ENCODE measurements around the gene ZIC1.
A peak's percentile ranks its signal among the peaks of the same experiment; 100 is the strongest.

Gene ZIC1

DNA sequence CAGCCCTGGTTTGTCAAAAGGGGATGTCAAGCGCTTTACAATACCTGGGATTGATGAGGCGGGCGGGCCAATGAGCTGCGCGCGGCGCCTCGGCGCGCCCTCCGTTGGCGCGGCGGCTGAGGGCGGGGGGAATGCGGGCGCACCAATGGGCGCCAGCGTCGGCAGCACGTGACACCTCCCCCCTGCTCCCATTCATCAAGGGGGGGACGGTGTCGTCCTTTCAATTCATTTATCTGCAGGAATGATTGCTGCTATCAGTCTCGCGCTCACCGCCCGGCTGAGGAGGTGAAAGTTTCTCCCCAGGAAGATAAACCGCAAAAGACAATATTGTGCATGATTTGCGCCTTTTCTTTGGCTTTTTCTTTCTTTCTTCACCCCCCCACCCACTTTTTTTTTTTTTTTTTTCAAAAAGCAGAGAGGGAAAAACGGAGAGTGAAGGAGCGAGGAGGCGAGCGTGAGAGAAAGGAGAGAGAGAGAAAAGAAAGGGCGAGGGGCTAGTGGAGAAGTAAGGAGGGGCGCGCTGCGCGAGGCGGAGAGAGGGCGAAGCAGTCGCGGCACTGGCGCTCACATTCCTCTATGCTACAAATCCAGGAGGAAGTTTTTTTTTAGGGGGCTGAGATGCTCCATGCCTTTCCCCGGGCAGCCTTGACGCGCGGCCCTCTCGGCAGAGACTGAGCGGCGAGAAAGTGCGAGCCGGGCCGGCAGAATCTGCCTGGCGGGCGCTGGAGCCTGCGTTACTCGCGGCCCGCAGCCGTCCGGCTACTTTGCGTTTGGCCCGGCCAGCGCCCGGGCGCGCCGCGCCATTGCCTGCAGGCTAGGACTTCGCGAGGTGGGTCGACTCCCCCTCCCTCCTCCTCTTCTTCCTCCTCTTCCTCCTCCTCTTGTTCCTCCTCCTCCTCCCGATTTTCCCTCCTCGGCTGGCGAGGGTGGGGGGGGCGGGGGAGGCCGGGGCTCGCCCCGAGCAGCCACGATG lies at the start of gene ZIC1:
Gene ZIC1, plus strand, starts transcription at position 223 of the 973 bp plus-strand sequence. Its CDS starts 748 bp downstream, at position 971.
- peaks cover 35% of the 10 kb centered on the region for H3K4me1 ChIP-seq (ENCODE audit: control insufficient read depth, insufficient read depth, low read length)
- H3K27ac ChIP-seq (ENCODE audit: low read length), result no peak within 1 kb of the TSS
- H3K9ac ChIP-seq (ENCODE audit: low read length in 2 of 2), result no peak within 1 kb of the TSS
- no peaks in the 10 kb centered on the region for H3K36me3 ChIP-seq (ENCODE audit: control insufficient read depth in 2 of 2, insufficient read depth in 2 of 2, low read length in 2 of 2)
- peaks cover 1 to 3% of the 10 kb centered on the region in 2 donors for H3K9me3 ChIP-seq (ENCODE audit: control insufficient read depth in 2 of 2, low read length in 2 of 2)
- H3K27me3 ChIP-seq (ENCODE audit: control insufficient read depth in 1 of 2, insufficient read depth in 2 of 2, low read length in 2 of 2), result peaks cover 85 to 98% of the 10 kb centered on the region in 2 donors
- H3K4me3 ChIP-seq (ENCODE audit: low read length in 2 of 2), result peak within 1 kb of the TSS in 1 of 2 donors; percentile 64

DNA sequence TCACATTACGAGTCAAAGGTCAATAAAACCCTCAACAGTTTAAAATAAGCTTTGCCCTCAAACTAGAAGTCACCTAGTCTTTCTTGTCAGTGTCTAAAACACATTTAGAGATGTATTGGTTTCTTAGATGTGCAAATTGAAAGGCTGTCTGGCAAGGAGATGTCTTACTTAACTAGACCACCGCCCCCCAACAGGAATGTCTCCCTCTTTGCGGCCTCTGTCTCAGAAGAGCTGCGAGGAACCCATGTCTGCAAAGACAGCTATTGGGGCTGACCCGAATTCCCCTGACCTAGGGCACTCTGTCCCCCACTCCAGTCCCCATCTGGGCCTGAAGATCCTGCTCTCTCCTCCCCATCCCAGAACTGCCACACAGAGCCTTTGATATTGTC lies 49.1 kb upstream of the ZIC1 start:
- Histone ChIP-seq H3K27ac (ENCODE audit: low read length) (no peak overlapping the region), H3K27me3 (ENCODE audit: control insufficient read depth in 1 of 2, insufficient read depth in 2 of 2, low read length in 2 of 2) (peaks cover 72 to 74% of the 10 kb centered on the region in 2 donors), H3K4me1 (ENCODE audit: control insufficient read depth, insufficient read depth, low read length) (peaks cover 5% of the 10 kb centered on the region)

DNA sequence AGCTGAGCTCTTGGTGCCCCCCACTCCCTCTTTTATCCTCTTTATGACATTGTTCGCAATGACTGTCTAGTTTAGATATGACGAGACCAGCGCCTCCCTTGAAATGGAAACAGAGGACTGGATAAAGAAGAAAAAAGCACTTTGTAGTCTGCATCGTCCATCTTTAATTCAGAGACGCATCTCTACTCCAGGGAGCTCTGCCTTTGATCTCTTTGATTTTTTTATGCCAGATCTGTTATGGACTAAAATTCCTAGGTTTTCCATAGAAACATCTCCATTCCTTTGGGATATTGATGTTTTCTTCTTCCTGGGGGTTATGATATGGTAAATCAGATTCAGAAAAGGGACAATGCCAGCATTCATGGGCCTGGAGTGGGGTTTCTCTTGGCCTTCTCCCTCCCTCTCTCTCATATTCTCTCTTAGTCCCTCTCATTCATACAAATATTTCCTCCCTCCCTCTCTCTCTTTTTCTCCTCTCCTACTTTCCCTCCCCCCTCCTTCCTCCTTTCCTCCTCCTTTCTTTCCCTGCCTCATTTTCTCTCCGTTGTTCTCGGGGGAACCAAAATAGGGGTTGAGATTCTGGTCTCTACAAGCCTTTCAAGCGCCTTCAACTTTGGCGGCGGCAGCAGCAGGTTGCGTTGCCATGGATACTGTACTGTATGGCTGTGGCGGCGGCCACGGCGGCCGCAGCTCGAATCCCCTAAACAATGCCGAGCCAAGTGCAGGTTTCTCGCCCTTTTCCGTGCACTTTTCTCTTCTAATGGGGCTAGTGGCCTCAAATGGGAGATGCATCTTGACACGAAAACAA lies 48.3 kb upstream of the ZIC1 start:
- H3K27ac ChIP-seq (ENCODE audit: low read length), result no peak overlapping the region
- H3K4me3 ChIP-seq (ENCODE audit: low read length in 2 of 2), result no peak overlapping the region
- no peak overlapping the region for H3K9ac ChIP-seq (ENCODE audit: low read length in 2 of 2)
- H3K4me1 ChIP-seq (ENCODE audit: control insufficient read depth, insufficient read depth, low read length), result peaks cover 5% of the 10 kb centered on the region
- H3K27me3 ChIP-seq (ENCODE audit: control insufficient read depth in 1 of 2, insufficient read depth in 2 of 2, low read length in 2 of 2), result peaks cover 69 to 74% of the 10 kb centered on the region in 2 donors
- H3K36me3 ChIP-seq (ENCODE audit: control insufficient read depth in 2 of 2, insufficient read depth in 2 of 2, low read length in 2 of 2), result no peaks in the 10 kb centered on the region
- H3K9me3 ChIP-seq (ENCODE audit: control insufficient read depth in 2 of 2, low read length in 2 of 2), result peaks cover 0 to 11% of the 10 kb centered on the region in 2 donors

More for the DNA sequence above, 49.1 kb upstream of the ZIC1 start:
- no peaks in the 10 kb centered on the region for H3K36me3 ChIP-seq (ENCODE audit: control insufficient read depth in 2 of 2, insufficient read depth in 2 of 2, low read length in 2 of 2)
- peaks cover 0 to 7% of the 10 kb centered on the region in 2 donors for H3K9me3 ChIP-seq (ENCODE audit: control insufficient read depth in 2 of 2, low read length in 2 of 2)
- H3K4me3 ChIP-seq (ENCODE audit: low read length in 2 of 2), result no peak overlapping the region
- H3K9ac ChIP-seq (ENCODE audit: low read length in 2 of 2), result no peak overlapping the region

DNA sequence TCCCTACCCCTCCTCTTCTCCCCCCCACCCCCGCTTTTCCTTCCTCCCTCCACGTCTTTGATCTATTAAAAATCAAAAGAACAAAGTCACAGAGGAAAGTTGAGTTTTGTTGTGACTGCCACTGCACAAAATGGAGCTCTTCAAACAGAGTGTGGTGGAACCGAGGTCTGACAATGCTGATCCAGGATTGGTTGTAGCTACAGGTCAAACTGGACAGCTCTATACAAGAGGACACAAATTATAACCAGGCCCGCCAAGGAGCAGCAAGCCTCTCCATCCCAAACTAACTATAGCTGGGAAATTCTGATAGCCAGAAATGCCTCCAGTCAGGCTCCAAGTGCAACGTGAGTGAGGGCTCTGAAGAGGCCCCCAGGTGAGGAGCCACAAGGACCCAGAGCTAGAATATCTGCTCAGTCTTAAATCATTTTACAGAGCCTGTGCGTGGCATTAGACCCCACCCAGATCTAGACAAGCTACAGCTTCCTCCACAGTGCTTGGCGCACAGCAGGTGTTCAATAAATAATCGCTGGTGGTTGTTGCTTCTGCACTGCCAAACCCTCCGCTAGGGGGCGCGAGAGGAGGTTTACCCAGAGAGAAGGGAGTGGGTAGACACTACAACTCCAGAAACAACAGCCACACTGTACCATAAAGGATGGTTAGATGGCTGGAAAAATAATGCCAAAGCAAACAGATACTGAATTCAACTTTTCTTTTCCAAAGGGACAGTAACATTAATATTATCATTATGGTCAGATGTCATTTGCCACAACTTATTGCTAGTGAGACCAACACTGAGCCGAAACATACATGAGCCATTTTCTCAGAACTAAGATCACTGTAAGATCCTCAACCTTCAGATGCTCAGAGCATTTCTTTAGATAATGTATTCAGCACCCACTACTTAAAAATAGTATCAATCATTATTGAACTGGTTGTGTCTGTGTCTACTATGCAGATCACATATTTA lies 47.4 kb upstream of the ZIC1 start:
- H3K27me3 ChIP-seq (ENCODE audit: control insufficient read depth in 1 of 2, insufficient read depth in 2 of 2, low read length in 2 of 2), result peaks cover 64 to 65% of the 10 kb centered on the region in 2 donors
- H3K9me3 ChIP-seq (ENCODE audit: control insufficient read depth in 2 of 2, low read length in 2 of 2), result peaks cover 0 to 11% of the 10 kb centered on the region in 2 donors
- no peak overlapping the region for H3K9ac ChIP-seq (ENCODE audit: low read length in 2 of 2)
- no peak overlapping the region for H3K4me3 ChIP-seq (ENCODE audit: low read length in 2 of 2)
- H3K36me3 ChIP-seq (ENCODE audit: control insufficient read depth in 2 of 2, insufficient read depth in 2 of 2, low read length in 2 of 2), result no peaks in the 10 kb centered on the region
- no peak overlapping the region for H3K27ac ChIP-seq (ENCODE audit: low read length)
- peaks cover 5% of the 10 kb centered on the region for H3K4me1 ChIP-seq (ENCODE audit: control insufficient read depth, insufficient read depth, low read length)

DNA sequence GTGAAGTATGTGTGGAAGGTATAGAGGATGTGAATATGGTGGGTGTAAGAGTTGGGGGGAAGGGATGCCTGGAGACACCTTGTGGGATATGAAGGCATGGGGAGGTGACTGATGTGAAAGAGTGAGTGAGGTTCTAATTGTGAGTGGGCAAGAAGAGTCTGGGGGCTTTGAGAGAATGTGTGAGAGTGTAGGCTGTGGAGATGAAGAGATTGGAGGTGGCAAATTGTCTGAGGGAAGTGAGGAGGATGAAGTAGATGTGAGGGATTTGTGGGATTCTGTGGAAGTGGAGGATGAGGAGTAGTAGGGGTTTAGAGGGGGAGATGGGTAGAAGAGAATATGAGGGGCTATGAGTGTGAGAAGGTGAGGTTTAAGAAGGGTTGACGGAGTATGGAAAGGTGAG lies 44.4 kb upstream of the ZIC1 start:
- no peak overlapping the region for H3K9ac ChIP-seq (ENCODE audit: low read length in 2 of 2)
- no peak overlapping the region for H3K27ac ChIP-seq (ENCODE audit: low read length)
- H3K36me3 ChIP-seq (ENCODE audit: control insufficient read depth in 2 of 2, insufficient read depth in 2 of 2, low read length in 2 of 2), result no peaks in the 10 kb centered on the region
- H3K4me1 ChIP-seq (ENCODE audit: control insufficient read depth, insufficient read depth, low read length), result peaks cover 3% of the 10 kb centered on the region
- H3K27me3 ChIP-seq (ENCODE audit: control insufficient read depth in 1 of 2, insufficient read depth in 2 of 2, low read length in 2 of 2), result peaks cover 60 to 63% of the 10 kb centered on the region in 2 donors
- H3K4me3 ChIP-seq (ENCODE audit: low read length in 2 of 2), result no peak overlapping the region
- H3K9me3 ChIP-seq (ENCODE audit: control insufficient read depth in 2 of 2, low read length in 2 of 2), result peaks cover 0 to 6% of the 10 kb centered on the region in 2 donors

DNA sequence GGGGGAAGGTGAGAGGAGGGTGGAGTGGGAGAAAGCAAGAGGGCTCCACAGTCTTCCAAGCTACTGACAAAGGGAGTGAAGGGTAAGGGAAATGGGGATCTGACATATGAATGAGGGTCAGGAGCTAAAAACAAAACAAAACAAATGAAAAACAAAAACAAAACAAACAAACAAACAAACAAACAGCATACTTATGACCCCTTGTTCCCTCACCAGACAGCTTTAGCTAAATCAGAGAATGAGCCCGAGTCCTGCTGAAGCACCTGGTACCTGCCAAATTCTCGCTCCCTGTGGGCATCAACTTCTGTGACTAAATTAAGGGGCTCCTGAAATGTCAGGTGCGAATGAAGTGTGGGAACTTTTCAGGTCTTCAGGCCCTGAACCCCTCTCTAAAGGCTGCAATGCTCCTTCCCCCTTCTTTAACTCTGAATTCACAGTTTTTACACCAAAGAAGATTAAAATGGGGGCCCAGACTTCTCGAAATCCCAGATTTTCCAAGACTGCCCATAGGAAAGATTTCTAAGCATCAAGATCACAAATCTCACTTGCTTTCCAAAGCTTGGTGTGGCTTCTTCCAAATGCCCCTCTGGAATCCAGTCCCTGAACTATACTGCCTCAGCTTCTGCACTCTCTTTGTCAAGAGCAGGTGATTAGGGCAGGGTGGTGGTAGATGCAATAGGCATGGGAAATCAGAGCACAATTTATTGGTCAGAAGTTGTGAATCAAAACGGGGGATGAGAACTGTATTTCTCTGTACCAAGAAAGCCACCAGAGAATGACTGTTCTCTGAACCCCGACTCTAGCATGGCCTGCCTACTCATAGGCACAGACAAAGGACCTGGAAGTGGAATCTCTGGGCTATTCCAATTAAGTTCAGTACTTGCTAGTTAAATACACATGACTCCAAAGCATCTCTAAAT lies 43.7 kb upstream of the ZIC1 start:
- H3K27me3 ChIP-seq (ENCODE audit: control insufficient read depth in 1 of 2, insufficient read depth in 2 of 2, low read length in 2 of 2), result peaks cover 58 to 63% of the 10 kb centered on the region in 2 donors
- peaks cover 3% of the 10 kb centered on the region for H3K4me1 ChIP-seq (ENCODE audit: control insufficient read depth, insufficient read depth, low read length)
- H3K27ac ChIP-seq (ENCODE audit: low read length), result no peak overlapping the region
- no peaks in the 10 kb centered on the region for H3K36me3 ChIP-seq (ENCODE audit: control insufficient read depth in 2 of 2, insufficient read depth in 2 of 2, low read length in 2 of 2)
- peaks cover 0 to 6% of the 10 kb centered on the region in 2 donors for H3K9me3 ChIP-seq (ENCODE audit: control insufficient read depth in 2 of 2, low read length in 2 of 2)
- H3K9ac ChIP-seq (ENCODE audit: low read length in 2 of 2), result no peak overlapping the region
- H3K4me3 ChIP-seq (ENCODE audit: low read length in 2 of 2), result no peak overlapping the region

DNA sequence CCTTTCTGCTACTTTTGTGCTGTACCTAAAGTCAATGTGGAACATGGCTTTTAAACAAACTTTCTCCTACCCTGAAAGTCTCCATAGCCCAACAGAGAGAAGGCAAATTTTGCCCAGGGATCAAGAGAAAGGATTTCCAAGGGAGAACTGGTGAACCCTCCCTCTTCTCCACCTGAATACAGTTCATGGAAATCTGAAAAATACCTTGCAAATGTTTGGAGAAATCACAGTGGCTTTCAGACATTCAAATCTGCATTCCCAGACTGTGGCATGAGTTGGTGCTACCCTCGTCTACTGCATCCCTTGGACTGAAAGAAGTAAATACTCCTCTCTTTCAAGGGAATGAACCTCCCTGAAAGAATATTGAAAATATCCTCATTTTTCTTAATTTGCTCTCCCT lies 41.5 kb upstream of the ZIC1 start:
- H3K27me3 ChIP-seq (ENCODE audit: control insufficient read depth in 1 of 2, insufficient read depth in 2 of 2, low read length in 2 of 2), result peaks cover 60 to 69% of the 10 kb centered on the region in 2 donors
- H3K36me3 ChIP-seq (ENCODE audit: control insufficient read depth in 2 of 2, insufficient read depth in 2 of 2, low read length in 2 of 2), result no peaks in the 10 kb centered on the region
- no peak overlapping the region for H3K9ac ChIP-seq (ENCODE audit: low read length in 2 of 2)
- peaks cover 0 to 6% of the 10 kb centered on the region in 2 donors for H3K9me3 ChIP-seq (ENCODE audit: control insufficient read depth in 2 of 2, low read length in 2 of 2)
- H3K27ac ChIP-seq (ENCODE audit: low read length), result no peak overlapping the region
- no peak overlapping the region for H3K4me3 ChIP-seq (ENCODE audit: low read length in 2 of 2)
- no peaks in the 10 kb centered on the region for H3K4me1 ChIP-seq (ENCODE audit: control insufficient read depth, insufficient read depth, low read length)

DNA sequence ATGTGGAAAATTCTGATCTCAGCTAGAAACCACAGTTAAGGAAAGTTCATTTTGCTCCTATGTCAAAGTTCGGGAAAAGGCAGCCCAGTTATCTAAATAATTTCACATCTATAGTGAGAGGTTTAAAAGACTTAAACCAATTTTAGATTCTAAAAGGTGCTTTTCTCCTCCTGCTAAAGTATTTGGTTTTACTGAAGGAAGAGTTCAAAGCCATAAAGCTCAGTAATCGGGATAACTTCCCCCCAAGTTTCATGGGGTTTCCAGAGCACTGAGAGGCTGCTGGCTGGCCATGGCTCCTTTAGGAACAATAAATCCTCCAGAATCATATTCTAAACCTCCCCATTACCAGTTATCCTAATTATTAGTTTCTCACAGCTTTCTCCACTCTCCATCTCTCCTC lies 41.0 kb upstream of the ZIC1 start:
- peaks cover 0 to 6% of the 10 kb centered on the region in 2 donors for H3K9me3 ChIP-seq (ENCODE audit: control insufficient read depth in 2 of 2, low read length in 2 of 2)
- H3K9ac ChIP-seq (ENCODE audit: low read length in 2 of 2), result no peak overlapping the region
- no peaks in the 10 kb centered on the region for H3K4me1 ChIP-seq (ENCODE audit: control insufficient read depth, insufficient read depth, low read length)
- no peaks in the 10 kb centered on the region for H3K36me3 ChIP-seq (ENCODE audit: control insufficient read depth in 2 of 2, insufficient read depth in 2 of 2, low read length in 2 of 2)
- no peak overlapping the region for H3K27ac ChIP-seq (ENCODE audit: low read length)
- no peak overlapping the region for H3K4me3 ChIP-seq (ENCODE audit: low read length in 2 of 2)
- H3K27me3 ChIP-seq (ENCODE audit: control insufficient read depth in 1 of 2, insufficient read depth in 2 of 2, low read length in 2 of 2), result peaks cover 63 to 73% of the 10 kb centered on the region in 2 donors

DNA sequence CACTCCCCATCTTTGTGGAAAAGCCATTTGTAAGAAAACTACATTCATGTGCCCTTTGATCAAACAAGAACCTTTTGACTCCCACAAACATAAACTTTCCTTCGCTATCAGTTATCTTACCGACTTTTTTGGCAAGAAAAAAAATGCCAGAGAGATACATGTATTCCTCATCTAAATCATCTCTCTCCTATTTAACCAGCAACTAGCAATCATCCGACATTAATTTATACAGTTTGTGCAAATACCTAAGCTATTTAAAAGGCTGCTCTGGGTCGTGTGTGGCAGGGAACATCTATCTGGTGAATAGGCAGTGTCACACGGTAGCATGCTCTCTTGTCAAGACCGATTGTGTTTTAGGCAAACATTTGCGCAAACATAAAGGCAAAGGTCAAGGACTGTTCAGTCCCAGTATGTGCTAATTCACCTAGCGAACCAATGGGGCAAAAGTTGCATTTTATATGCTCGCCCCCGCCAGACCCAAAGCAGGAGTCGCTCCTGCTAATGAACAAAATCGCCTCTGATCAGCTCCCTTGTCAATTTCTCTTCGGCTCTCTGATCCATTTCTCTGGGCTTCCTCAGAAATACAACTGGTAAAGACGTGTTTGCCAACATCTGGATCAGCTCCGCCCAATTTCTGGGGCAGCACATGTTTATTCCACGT lies 40.5 kb upstream of the ZIC1 start:
- no peaks in the 10 kb centered on the region for H3K4me1 ChIP-seq (ENCODE audit: control insufficient read depth, insufficient read depth, low read length)
- H3K27me3 ChIP-seq (ENCODE audit: control insufficient read depth in 1 of 2, insufficient read depth in 2 of 2, low read length in 2 of 2), result peaks cover 64 to 77% of the 10 kb centered on the region in 2 donors
- no peaks in the 10 kb centered on the region for H3K36me3 ChIP-seq (ENCODE audit: control insufficient read depth in 2 of 2, insufficient read depth in 2 of 2, low read length in 2 of 2)
- no peak overlapping the region for H3K4me3 ChIP-seq (ENCODE audit: low read length in 2 of 2)
- H3K27ac ChIP-seq (ENCODE audit: low read length), result no peak overlapping the region
- peaks cover 0 to 6% of the 10 kb centered on the region in 2 donors for H3K9me3 ChIP-seq (ENCODE audit: control insufficient read depth in 2 of 2, low read length in 2 of 2)
- H3K9ac ChIP-seq (ENCODE audit: low read length in 2 of 2), result no peak overlapping the region
